Measurements from ENCODE around the gene WDR75.

DNA sequence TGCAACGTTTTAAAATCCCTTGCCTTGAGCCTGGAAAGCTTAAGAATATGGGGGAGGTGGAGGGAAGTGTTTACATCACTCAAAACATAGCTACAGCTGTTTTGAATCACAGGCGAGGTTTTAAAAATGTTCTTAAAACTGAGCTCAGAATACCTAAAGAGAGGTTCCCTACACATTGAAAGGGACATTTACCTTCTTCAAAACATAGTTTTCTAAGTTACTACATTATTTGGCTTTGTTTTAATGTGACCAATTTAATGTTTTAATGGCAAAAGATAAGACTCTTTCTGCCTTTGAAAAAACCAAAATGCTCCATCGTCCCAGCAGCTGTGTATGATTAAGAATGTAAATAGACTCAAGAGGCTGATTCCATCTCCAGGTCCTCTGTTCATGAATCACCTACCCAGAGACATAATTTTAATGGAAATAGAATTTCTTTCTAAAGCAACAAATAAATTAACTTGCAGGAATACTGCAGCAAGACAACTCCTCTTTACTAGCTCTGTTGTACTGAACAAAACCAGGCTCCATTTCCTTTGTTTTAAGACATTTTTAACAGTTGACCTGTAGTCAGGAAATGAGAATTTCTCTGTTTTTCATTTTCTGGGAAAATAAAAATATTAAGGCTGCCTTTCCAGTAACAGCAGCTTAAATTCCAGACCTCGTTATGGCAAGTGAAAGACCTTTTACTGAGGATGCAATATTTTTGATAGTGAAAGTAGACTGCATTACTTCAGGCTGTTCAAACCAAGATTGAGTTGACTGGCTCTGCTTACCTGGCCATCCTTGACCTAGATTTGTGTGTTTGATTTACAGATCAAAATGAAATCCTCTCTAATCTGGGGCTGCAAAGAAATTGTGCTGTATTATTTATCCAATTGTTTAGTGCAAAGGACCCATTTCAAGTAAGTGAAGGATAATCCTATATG lies 33.7 kb upstream of the WDR75 start:
- no peak for TF ChIP-seq FOXA1 (IDR thresholded peaks at IDR 0.05)
- no peak for TF ChIP-seq SUZ12 (IDR thresholded peaks at IDR 0.05)
- TF ChIP-seq FOXK2 (IDR thresholded peaks at IDR 0.05): no peak
- no peak for TF ChIP-seq BHLHE40 (IDR thresholded peaks at IDR 0.05; ENCODE audit: borderline replicate concordance)
- TF ChIP-seq FOXM1 (IDR thresholded peaks at IDR 0.05; ENCODE audit: borderline replicate concordance): no peak
- TF ChIP-seq SP1 (IDR thresholded peaks at IDR 0.05): no peak
- no peak for TF ChIP-seq HDGF (IDR thresholded peaks at IDR 0.05; ENCODE audit: borderline replicate concordance)
- TF ChIP-seq ELF4 (IDR thresholded peaks at IDR 0.05): no peak
- TF ChIP-seq ZNF384 (IDR thresholded peaks at IDR 0.05): no peak
- TF ChIP-seq CTBP1 (IDR thresholded peaks at IDR 0.05; ENCODE audit: borderline replicate concordance): no peak
- no peak for TF ChIP-seq L3MBTL2 (conservative IDR thresholded peaks at IDR 0.05)

All from HEK293T (cell line).